H1 (cell line): ENCODE measurements around the gene NOS1AP. TPM values are rescaled to one million over a fixed set of nuclear protein-coding genes. Genes with fewer than 3 reads are reported as not detected.

Source experiments
- CTCF ChIA-PET: fragments of 300-600 bp; sonication (Branson Sonifier 250); formaldehyde crosslinking; loops from one replicate; lab custom pipeline; 2021; ENCODE audit not compliant: partially characterized antibody; lab: Charles Lee
- POLR2A ChIA-PET: fragments of 300-600 bp; sonication (Branson Sonifier 250); formaldehyde crosslinking; loops from one replicate; lab custom pipeline; 2021; ENCODE audit warnings: inconsistent platforms; ENCODE audit not compliant: partially characterized antibody; lab: Charles Lee
- DNase-seq, 2 experiments: peaks; one replicate each; pipeline versions ENCODE4 v3.0.0 to v3.0.0-alpha.2; 2010 to 2022; ENCODE audit warnings: low spot score in 2 of 2, low read depth in 1 of 2, mixed read lengths in 1 of 2
- FAIRE-seq: peaks from 2 replicates; lab custom pipeline; 2011; peaks lifted over from hg19 to GRCh38; lab: Jason Lieb, UNC
- H2AFZ ChIP-seq: 2 replicates; pipeline ENCODE4 v1.8.1; 2012; ENCODE audit warnings: low read length, inconsistent platforms
- H2AK5ac ChIP-seq: 2 replicates; pipeline ENCODE4 v1.6.1; 2013; ENCODE audit warnings: low read depth, low read length
- H2BK120ac ChIP-seq: replicated peaks from 2 replicates; pipeline ENCODE3; 2013; ENCODE audit warnings: low read depth, low read length, inconsistent platforms
- H2BK12ac ChIP-seq: 2 replicates; pipeline ENCODE4 v1.6.1; 2013; ENCODE audit warnings: low read depth, low read length
- H2BK15ac ChIP-seq: 2 replicates; pipeline ENCODE4 v1.6.1; 2013; ENCODE audit warnings: low read length
- H2BK20ac ChIP-seq: 2 replicates; pipeline ENCODE4 v1.6.1; 2013; ENCODE audit warnings: low read length
- H2BK5ac ChIP-seq: 2 replicates; pipeline ENCODE4 v1.6.1; 2013; ENCODE audit warnings: low read depth, low read length
- H3K14ac ChIP-seq: 2 replicates; pipeline ENCODE4 v1.6.1; 2013; ENCODE audit warnings: inconsistent platforms; ENCODE audit not compliant: insufficient read length
- H3K18ac ChIP-seq: 2 replicates; pipeline ENCODE4 v1.6.1; 2013; ENCODE audit warnings: low read length; ENCODE audit errors: extremely low read depth
- H3K23ac ChIP-seq: 2 replicates; pipeline ENCODE4 v1.6.1; 2013; ENCODE audit warnings: inconsistent platforms; ENCODE audit not compliant: insufficient read length
- H3K23me2 ChIP-seq: 2 replicates; pipeline ENCODE4 v1.6.1; 2013; ENCODE audit warnings: low read depth, low read length
- H3K27ac ChIP-seq: 2 replicates; pipeline ENCODE4 v1.6.1; 2011; ENCODE audit warnings: low read depth, low read length, inconsistent platforms
- H3K27me3 ChIP-seq, 4 experiments: replicated peaks in 1 of 4; 1 replicate in 1 of 4; 2 replicates in 3 of 4; pipeline versions ENCODE4 v1.6.1 to v1.8.1; 2011 to 2013; ENCODE audit warnings: low read length in 3 of 4, mild to moderate bottlenecking in 3 of 4, inconsistent platforms in 2 of 4, mixed read lengths in 2 of 4, moderate library complexity in 1 of 4; ENCODE audit not compliant: control insufficient read depth in 3 of 4, insufficient read depth in 3 of 4; ENCODE audit errors: extremely low read depth in 1 of 4
- H3K36me3 ChIP-seq, 4 experiments: 2 replicates each; pipeline versions ENCODE4 v1.6.1 to v1.8.1; 2011 to 2013; ENCODE audit warnings: mild to moderate bottlenecking in 4 of 4, low read length in 3 of 4, moderate library complexity in 2 of 4, control low read depth in 1 of 4, inconsistent platforms in 1 of 4; ENCODE audit not compliant: insufficient read depth in 4 of 4, control insufficient read depth in 2 of 4
- H3K4ac ChIP-seq: replicated peaks from 2 replicates; pipeline ENCODE3; 2013; ENCODE audit warnings: low read length, low read depth, mixed read lengths, inconsistent platforms; ENCODE audit not compliant: insufficient read length
- H3K4me1 ChIP-seq, 4 experiments: replicated peaks in 1 of 4; 1 replicate in 1 of 4; 2 replicates in 3 of 4; pipeline versions ENCODE4 v1.6.1 to v1.8.1; 2011 to 2013; ENCODE audit warnings: low read length in 3 of 4, inconsistent platforms in 2 of 4, mixed read lengths in 1 of 4; ENCODE audit not compliant: insufficient read depth in 4 of 4, control insufficient read depth in 3 of 4
- H3K4me2 ChIP-seq, 2 experiments: 2 replicates each; pipeline versions ENCODE4 v1.6.1 to v1.8.1; 2011 to 2013; ENCODE audit warnings: low read depth in 2 of 2, low read length in 2 of 2, control low read depth in 1 of 2, inconsistent platforms in 1 of 2, mild to moderate bottlenecking in 1 of 2; ENCODE audit not compliant: insufficient read depth in 1 of 2
- H3K4me3 ChIP-seq, 4 experiments: fragments of 200-600, 300-600 bp in 1 of 4; sonication (generic), shearing (Covaris generic), sonication (Bioruptor Twin) in 1 of 4; 2 replicates each; pipeline versions ENCODE4 v1.5.1 to v1.8.1; 2011 to 2016; ENCODE audit warnings: low read length in 4 of 4, low read depth in 3 of 4, control low read depth in 2 of 4, inconsistent platforms in 2 of 4, mild to moderate bottlenecking in 2 of 4, mixed read lengths in 1 of 4, moderate library complexity in 1 of 4; ENCODE audit not compliant: insufficient read depth in 2 of 4; ENCODE audit errors: extremely low read depth in 1 of 4
- H3K56ac ChIP-seq: replicated peaks from 2 replicates; pipeline ENCODE3; 2013; ENCODE audit warnings: low read depth, mild to moderate bottlenecking, mixed read lengths, low read length, inconsistent platforms; ENCODE audit not compliant: insufficient read length
- H3K79me1 ChIP-seq: 2 replicates; pipeline ENCODE4 v1.6.1; 2013; ENCODE audit warnings: low read depth, low read length, control low read depth
- H3K79me2 ChIP-seq, 2 experiments: 2 replicates each; pipeline versions ENCODE4 v1.6.1 to v1.8.1; 2012 to 2013; ENCODE audit warnings: low read length in 2 of 2, mild to moderate bottlenecking in 2 of 2, inconsistent platforms in 1 of 2; ENCODE audit not compliant: insufficient read depth in 2 of 2, control insufficient read depth in 1 of 2
- H3K9ac ChIP-seq, 4 experiments: replicated peaks in 1 of 4; 1 replicate in 1 of 4; 2 replicates in 3 of 4; pipeline versions ENCODE4 v1.6.1 to v1.8.1; 2011 to 2013; ENCODE audit warnings: low read depth in 3 of 4, low read length in 3 of 4, control low read depth in 2 of 4, mild to moderate bottlenecking in 2 of 4, moderate library complexity in 2 of 4, inconsistent platforms in 1 of 4; ENCODE audit errors: extremely low read depth in 1 of 4
- H3K9me3 ChIP-seq, 2 experiments: 2 replicates each; pipeline versions ENCODE4 v1.6.1 to v1.8.1; 2012 to 2013; ENCODE audit warnings: mild to moderate bottlenecking in 2 of 2, moderate library complexity in 2 of 2, control low read depth in 1 of 2, inconsistent platforms in 1 of 2, low read depth in 1 of 2, low read length in 1 of 2, mixed read lengths in 1 of 2; ENCODE audit not compliant: insufficient read depth in 2 of 2
- H4K20me1 ChIP-seq, 2 experiments: replicated peaks in 1 of 2; 2 replicates each; pipeline versions ENCODE3 to v1.8.1; 2011 to 2013; ENCODE audit warnings: inconsistent platforms in 2 of 2, low read length in 2 of 2, mild to moderate bottlenecking in 1 of 2; ENCODE audit not compliant: insufficient read depth in 2 of 2, control insufficient read depth in 1 of 2
- H4K5ac ChIP-seq: 2 replicates; pipeline ENCODE4 v1.6.1; 2013; ENCODE audit warnings: low read length, low read depth, mixed read lengths, inconsistent platforms; ENCODE audit not compliant: insufficient read length
- H4K8ac ChIP-seq: 2 replicates; pipeline ENCODE4 v1.8.0; 2013; ENCODE audit warnings: mild to moderate bottlenecking, moderate library complexity, low read length, inconsistent platforms; ENCODE audit not compliant: insufficient read depth; ENCODE audit errors: extremely low read depth
- H4K91ac ChIP-seq: replicated peaks from 2 replicates; pipeline ENCODE3; 2013; ENCODE audit warnings: low read length, mixed read lengths, inconsistent platforms; ENCODE audit not compliant: insufficient read length
- ASH2L ChIP-seq: fragments of 200-600, 300-600 bp; sonication (generic); IDR thresholded peaks from one replicate; pipeline ENCODE4 v1.7.1; 2017; ENCODE audit warnings: low read length
- CHD1 ChIP-seq: IDR thresholded peaks from 2 replicates; pipeline ENCODE4 v1.6.1; 2012; ENCODE audit warnings: low read depth, low read length, improper control_type of control experiment
- GABPA ChIP-seq: IDR thresholded peaks from 2 replicates; pipeline ENCODE4 v1.6.1; 2011; ENCODE audit warnings: mild to moderate bottlenecking, low read length, moderate library complexity, borderline replicate concordance; ENCODE audit not compliant: insufficient read depth
- JUND ChIP-seq: IDR thresholded peaks from 2 replicates; pipeline ENCODE4 v1.6.1; 2011; ENCODE audit warnings: mild to moderate bottlenecking, improper control_type of control experiment, low read length
- SIN3A ChIP-seq, 2 experiments: IDR thresholded peaks in 1 of 2; conservative IDR thresholded peaks in 1 of 2; 2 replicates each; pipeline ENCODE4 v1.6.1; 2011 to 2012; ENCODE audit warnings: low read length in 2 of 2, improper control_type of control experiment in 1 of 2, low read depth in 1 of 2, mild to moderate bottlenecking in 1 of 2
- SIRT6 ChIP-seq: IDR thresholded peaks from one replicate; pipeline ENCODE4 v1.7.1; 2012; ENCODE audit warnings: low read length, inconsistent platforms
- SP1 ChIP-seq: IDR thresholded peaks from 2 replicates; pipeline ENCODE4 v1.6.1; 2011; ENCODE audit warnings: low read depth, low read length
- WGBS, 2 experiments: shearing (Covaris generic) in 1 of 2; methylation state at CpG; one replicate each; pipeline versions ENCODE4 v1.1.6 to v1.1.7; 2013 to 2015; ENCODE audit warnings: low lambda C conversion rate in 2 of 2, mixed read lengths in 2 of 2, inconsistent platforms in 1 of 2, low coverage in 1 of 2, missing lambda C conversion rate in 1 of 2; ENCODE audit not compliant: insufficient replicate concordance in 2 of 2, insufficient coverage in 1 of 2, insufficient read length in 1 of 2; ENCODE audit errors: extremely low coverage in 1 of 2, missing lambda C conversion rate in 1 of 2; 5-methylcytosine and 5-hydroxymethylcytosine counted together
- polyA plus RNA-seq, 7 experiments: library from polyadenylated mRNA; depleted of rRNA in 3 of 7; stranded (reverse) in 5 of 7; unstranded in 2 of 7; fragments of >200 nt in 5 of 7; fragments of 200-250 nt in 2 of 7; gene quantifications; 1 replicate in 5 of 7; 2 replicates in 1 of 7; 4 replicates in 1 of 7; pipeline versions ENCODE4 v1.2.1 to v1.2.3, GENCODE V29; 2011 to 2013; ENCODE audit warnings: missing spikeins in 2 of 7, mixed read lengths in 2 of 7
- total RNA-seq: library from RNA; stranded (reverse); fragmentation: NEBNext Ultra II Directional; extraction: Animal tissue kit (Norgen Biotek cat#: 25700); gene quantifications from 2 replicates; pipeline ENCODE4 v1.2.1, GENCODE V29; 2021
- TF ChIP-seq, protein P1 (sequence below): IDR thresholded peaks from 2 replicates; pipeline ENCODE4 v1.6.1; 2012; ENCODE audit warnings: low read length, inconsistent platforms
- TF ChIP-seq, protein P2 (sequence below), 3 experiments: IDR thresholded peaks; 1 replicate in 2 of 3; 2 replicates in 1 of 3; pipeline versions ENCODE4 v1.5.1 to v1.6.1; 2011; ENCODE audit warnings: low read length in 3 of 3, mild to moderate bottlenecking in 3 of 3, inconsistent platforms in 2 of 3, low read depth in 1 of 3, moderate library complexity in 1 of 3; ENCODE audit not compliant: insufficient read depth in 1 of 3; ENCODE audit errors: control extremely low read depth in 1 of 3

NOS1AP gene
- total and polyA plus RNA-seq, 2 of the 8 experiments (the other 6 are each of a cell fraction or from before 2014, with no cell fraction given): 2.4 to 12.1 TPM

DNA sequence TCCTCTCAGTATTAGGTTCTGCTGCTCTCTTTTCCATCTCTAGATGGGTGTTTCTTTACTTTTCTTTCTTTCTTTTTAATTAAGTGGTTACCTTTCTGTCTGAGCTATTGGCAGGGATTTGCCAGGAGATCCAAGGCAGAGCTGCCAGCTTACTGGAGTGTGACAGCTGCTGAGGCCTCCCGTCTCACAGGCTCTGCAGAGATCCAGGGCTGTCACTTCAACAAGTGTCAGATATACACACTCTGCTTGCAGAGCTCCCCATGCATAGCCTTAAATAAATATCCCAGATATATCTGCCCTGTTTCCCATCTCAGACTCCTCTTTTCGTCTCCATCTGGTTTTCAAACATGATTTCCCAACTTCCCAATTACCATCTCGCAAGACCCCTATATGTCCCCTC, 124.3 kb downstream of the NOS1AP start:
- Histone ChIP-seq H3K27me3 (no peaks in the 10 kb centered on the region), H2BK120ac (no peak overlapping the region), H3K14ac (no peak overlapping the region), H4K8ac (no peak overlapping the region), H2AK5ac (no peak overlapping the region), H2BK5ac (no peak overlapping the region), H3K79me1 (no peaks in the 10 kb centered on the region), H2AFZ (no peak overlapping the region), H3K27ac (no peak overlapping the region), H3K18ac (no peak overlapping the region), H3K4ac (no peak overlapping the region), H4K5ac (no peak overlapping the region), H3K56ac (no peak overlapping the region), H3K36me3 (no peaks in the 10 kb centered on the region), H3K4me3 (no peak overlapping the region), H2BK20ac (no peak overlapping the region), H4K91ac (no peak overlapping the region), H3K9ac (no peak overlapping the region), H3K9me3 (no peaks in the 10 kb centered on the region), H2BK12ac (no peak overlapping the region), H3K23me2 (no peaks in the 10 kb centered on the region), H3K4me2 (no peak overlapping the region), H3K23ac (no peak overlapping the region), H2BK15ac (0 out of 2 replicates have a peak overlapping the region, but pooled peaks have one; percentile 8), H3K79me2 (peaks cover 0 to 31% of the 10 kb centered on the region in 2 experiments; a peak in 2 of 4 replicates), H3K4me1 (peaks cover 4 to 14% (median 9%) of the 10 kb centered on the region in 4 experiments), H4K20me1 (peaks cover 0 to 1% of the 10 kb centered on the region in 2 experiments)
- CTCF ChIA-PET: interaction anchor here (0.9 to 2.6 kb wide), 5 partner anchors 13 to 80 kb away, joined by 3 to 5 read pairs (median 3); no protein-coding TSS in a partner anchor
- TF ChIP-seq ASH2L (no peak), SIRT6 (no peak), SIN3A (conservative IDR thresholded peaks at IDR 0.05 in 1 of 2, IDR thresholded peaks at IDR 0.05 in 1 of 2; ENCODE audit: low read depth in 1 of 2, low read length in 2 of 2) (no peak), JUND (no peak), SP1 (no peak), GABPA (no peak), CHD1 (no peak)
- TF ChIP-seq, protein P1, sequence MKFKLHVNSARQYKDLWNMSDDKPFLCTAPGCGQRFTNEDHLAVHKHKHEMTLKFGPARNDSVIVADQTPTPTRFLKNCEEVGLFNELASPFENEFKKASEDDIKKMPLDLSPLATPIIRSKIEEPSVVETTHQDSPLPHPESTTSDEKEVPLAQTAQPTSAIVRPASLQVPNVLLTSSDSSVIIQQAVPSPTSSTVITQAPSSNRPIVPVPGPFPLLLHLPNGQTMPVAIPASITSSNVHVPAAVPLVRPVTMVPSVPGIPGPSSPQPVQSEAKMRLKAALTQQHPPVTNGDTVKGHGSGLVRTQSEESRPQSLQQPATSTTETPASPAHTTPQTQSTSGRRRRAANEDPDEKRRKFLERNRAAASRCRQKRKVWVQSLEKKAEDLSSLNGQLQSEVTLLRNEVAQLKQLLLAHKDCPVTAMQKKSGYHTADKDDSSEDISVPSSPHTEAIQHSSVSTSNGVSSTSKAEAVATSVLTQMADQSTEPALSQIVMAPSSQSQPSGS: no peak
- TF ChIP-seq, protein P2, sequence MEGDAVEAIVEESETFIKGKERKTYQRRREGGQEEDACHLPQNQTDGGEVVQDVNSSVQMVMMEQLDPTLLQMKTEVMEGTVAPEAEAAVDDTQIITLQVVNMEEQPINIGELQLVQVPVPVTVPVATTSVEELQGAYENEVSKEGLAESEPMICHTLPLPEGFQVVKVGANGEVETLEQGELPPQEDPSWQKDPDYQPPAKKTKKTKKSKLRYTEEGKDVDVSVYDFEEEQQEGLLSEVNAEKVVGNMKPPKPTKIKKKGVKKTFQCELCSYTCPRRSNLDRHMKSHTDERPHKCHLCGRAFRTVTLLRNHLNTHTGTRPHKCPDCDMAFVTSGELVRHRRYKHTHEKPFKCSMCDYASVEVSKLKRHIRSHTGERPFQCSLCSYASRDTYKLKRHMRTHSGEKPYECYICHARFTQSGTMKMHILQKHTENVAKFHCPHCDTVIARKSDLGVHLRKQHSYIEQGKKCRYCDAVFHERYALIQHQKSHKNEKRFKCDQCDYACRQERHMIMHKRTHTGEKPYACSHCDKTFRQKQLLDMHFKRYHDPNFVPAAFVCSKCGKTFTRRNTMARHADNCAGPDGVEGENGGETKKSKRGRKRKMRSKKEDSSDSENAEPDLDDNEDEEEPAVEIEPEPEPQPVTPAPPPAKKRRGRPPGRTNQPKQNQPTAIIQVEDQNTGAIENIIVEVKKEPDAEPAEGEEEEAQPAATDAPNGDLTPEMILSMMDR (IDR thresholded peaks at IDR 0.05; ENCODE audit: control extremely low read depth in 1 of 3, insufficient read depth in 1 of 3, low read depth in 1 of 3, low read length in 3 of 3): no peak
- no peak for FAIRE-seq
- no peak for DNase-seq
- POLR2A ChIA-PET: interaction anchor here (0.7 to 1.2 kb wide), 2 partner anchors 10 to 45 kb away, joined by 3 read pairs; no protein-coding TSS in a partner anchor
- WGBS, 2 experiments: 85% methylated on average over 3 of the region's 3 CpGs; no CpG with 5 or more reads in 1 of the 2 experiments
